ENCODE data around the gene C1QTNF4.

DNA sequence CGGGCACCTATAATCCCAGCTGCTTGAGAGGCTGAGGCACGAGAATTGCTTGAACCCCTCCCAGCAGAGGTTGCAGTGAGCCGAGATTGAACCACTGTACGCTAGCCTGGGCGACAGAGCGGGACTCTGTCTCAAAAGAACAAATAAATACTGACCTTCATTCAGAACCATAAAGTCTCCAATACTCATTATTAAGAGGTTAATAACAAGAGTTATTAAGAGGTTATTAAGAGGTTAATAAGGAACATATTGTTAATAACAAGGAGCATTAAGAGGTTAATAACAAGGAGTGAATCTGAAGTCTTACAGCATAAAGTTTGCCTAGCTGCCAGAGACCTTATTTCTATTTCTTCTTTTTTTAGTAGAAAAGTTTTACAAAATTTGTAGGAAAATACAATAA lies 48.9 kb downstream of the C1QTNF4 start:
- TF ChIP-seq, protein P1, sequence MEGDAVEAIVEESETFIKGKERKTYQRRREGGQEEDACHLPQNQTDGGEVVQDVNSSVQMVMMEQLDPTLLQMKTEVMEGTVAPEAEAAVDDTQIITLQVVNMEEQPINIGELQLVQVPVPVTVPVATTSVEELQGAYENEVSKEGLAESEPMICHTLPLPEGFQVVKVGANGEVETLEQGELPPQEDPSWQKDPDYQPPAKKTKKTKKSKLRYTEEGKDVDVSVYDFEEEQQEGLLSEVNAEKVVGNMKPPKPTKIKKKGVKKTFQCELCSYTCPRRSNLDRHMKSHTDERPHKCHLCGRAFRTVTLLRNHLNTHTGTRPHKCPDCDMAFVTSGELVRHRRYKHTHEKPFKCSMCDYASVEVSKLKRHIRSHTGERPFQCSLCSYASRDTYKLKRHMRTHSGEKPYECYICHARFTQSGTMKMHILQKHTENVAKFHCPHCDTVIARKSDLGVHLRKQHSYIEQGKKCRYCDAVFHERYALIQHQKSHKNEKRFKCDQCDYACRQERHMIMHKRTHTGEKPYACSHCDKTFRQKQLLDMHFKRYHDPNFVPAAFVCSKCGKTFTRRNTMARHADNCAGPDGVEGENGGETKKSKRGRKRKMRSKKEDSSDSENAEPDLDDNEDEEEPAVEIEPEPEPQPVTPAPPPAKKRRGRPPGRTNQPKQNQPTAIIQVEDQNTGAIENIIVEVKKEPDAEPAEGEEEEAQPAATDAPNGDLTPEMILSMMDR (IDR thresholded peaks at IDR 0.05) = no peak
- no peak for TF ChIP-seq POLR2A (IDR thresholded peaks at IDR 0.05)
